Endodermal cell (in vitro differentiated cells): Measurements from ENCODE around the gene TSPO. TPM values are rescaled to one million over a fixed set of nuclear protein-coding genes. Genes with fewer than 3 reads are reported as not detected.
A peak's percentile ranks its signal among the peaks of the same experiment; 100 is the strongest.

Experiments used
- DNase-seq: peaks from one replicate; pipeline ENCODE4 v3.0.0-alpha.2; 2017
- H3K27ac ChIP-seq: 2 replicates; pipeline ENCODE4 v1.5.1; 2013; ENCODE audit warnings: mild to moderate bottlenecking, low read depth, low read length, moderate library complexity
- H3K27me3 ChIP-seq: 2 replicates; pipeline ENCODE4 v1.6.1; 2013; ENCODE audit warnings: mild to moderate bottlenecking, low read length, moderate library complexity; ENCODE audit not compliant: insufficient read depth, control insufficient read depth, poor library complexity, severe bottlenecking
- H3K36me3 ChIP-seq: 2 replicates; pipeline ENCODE4 v1.7.0; 2013; ENCODE audit warnings: mild to moderate bottlenecking, low read length, moderate library complexity; ENCODE audit not compliant: control insufficient read depth, insufficient read depth
- H3K4me1 ChIP-seq: one replicate; pipeline ENCODE4 v1.7.0; 2013; ENCODE audit warnings: low read length; ENCODE audit not compliant: control insufficient read depth, insufficient read depth
- H3K4me3 ChIP-seq: 2 replicates; pipeline ENCODE4 v1.5.1; 2013; ENCODE audit warnings: mild to moderate bottlenecking, low read length, moderate library complexity
- H3K9ac ChIP-seq: 2 replicates; pipeline ENCODE4 v1.6.1; 2013; ENCODE audit warnings: mild to moderate bottlenecking, low read length, moderate library complexity; ENCODE audit not compliant: poor library complexity, severe bottlenecking; ENCODE audit errors: extremely low read depth
- H3K9me3 ChIP-seq: 2 replicates; pipeline ENCODE4 v1.6.1; 2013; ENCODE audit warnings: mild to moderate bottlenecking, low read length, moderate library complexity; ENCODE audit not compliant: control insufficient read depth
- H3K27ac Mint-ChIP-seq: 2 replicates; pipeline ENCODE4 v1.8.0; 2020; ENCODE audit warnings: mixed read lengths
- H3K27me3 Mint-ChIP-seq: 2 replicates; pipeline ENCODE4 v1.8.0; 2021; ENCODE audit warnings: mild to moderate bottlenecking, mixed read lengths; ENCODE audit not compliant: insufficient read depth
- H3K36me3 Mint-ChIP-seq: 2 replicates; pipeline ENCODE4 v1.8.0; 2020; ENCODE audit warnings: low read depth, mixed read lengths
- H3K4me1 Mint-ChIP-seq: 2 replicates; pipeline ENCODE4 v1.8.0; 2020; ENCODE audit warnings: mixed read lengths
- H3K4me3 Mint-ChIP-seq: 2 replicates; pipeline ENCODE4 v1.8.0; 2020; ENCODE audit warnings: mild to moderate bottlenecking, moderate library complexity, mixed read lengths
- H3K9me3 Mint-ChIP-seq: 2 replicates; pipeline ENCODE4 v1.8.0; 2020; ENCODE audit warnings: mild to moderate bottlenecking, mixed read lengths
- CTCF ChIP-seq: fragments of 200-600 bp; sonication (generic); conservative IDR thresholded peaks from 2 replicates; pipeline ENCODE4 v1.5.0; 2021; ENCODE audit warnings: antibody characterized with exemption, mild to moderate bottlenecking
- WGBS, 2 experiments: methylation state at CpG; one replicate each; pipeline versions ENCODE4 v1.1.5 to v1.1.7; 2013; ENCODE audit warnings: missing lambda C conversion rate in 2 of 2, mixed read lengths in 1 of 2; ENCODE audit not compliant: insufficient coverage in 1 of 2, insufficient read length in 1 of 2; 5-methylcytosine and 5-hydroxymethylcytosine counted together
- total RNA-seq, 2 donors: library from RNA; stranded (reverse); fragmentation: NEBNext Ultra II Directional in 1 of 2; extraction: Animal tissue kit (Norgen Biotek cat#: 25700) in 1 of 2; gene quantifications; 2 replicates in 1 of 2; 3 replicates in 1 of 2; pipeline ENCODE4 v1.2.1, GENCODE V29; 2021

The TSPO gene
- total RNA-seq, 2 donors from 2014 or later: 9.6 to 12.3 TPM

- no peaks in the 10 kb centered on the region for H3K36me3 Mint-ChIP-seq
- H3K4me3 Mint-ChIP-seq: no peak overlapping the region
- peaks cover 13% of the 10 kb centered on the region for H3K27me3 Mint-ChIP-seq
- H3K9me3 Mint-ChIP-seq: no peaks in the 10 kb centered on the region
- Histone ChIP-seq H3K9ac (no peak overlapping the region), H3K27me3 (no peaks in the 10 kb centered on the region), H3K9me3 (no peaks in the 10 kb centered on the region), H3K4me3 (no peak overlapping the region), H3K4me1 (peaks cover 4% of the 10 kb centered on the region), H3K27ac (no peak overlapping the region), H3K36me3 (no peaks in the 10 kb centered on the region)
- no peak for TF ChIP-seq CTCF
- no peak overlapping the region for H3K27ac Mint-ChIP-seq
- 88 to 90% methylated on average over 17 to 27 of the region's 27 CpGs for WGBS, 2 experiments
- DNase-seq: no peak
- peaks cover 2% of the 10 kb centered on the region for H3K4me1 Mint-ChIP-seq
Observed at GRCh38 chr22:43154887-43155536, 3.7 kb downstream of the TSPO start.

GRCh38 chr22:43155789-43156188 is 4.4 kb downstream of the TSPO start:
- Mint-ChIP-seq H3K4me3 (no peak overlapping the region), H3K27ac (no peak overlapping the region), H3K9me3 (no peaks in the 10 kb centered on the region), H3K4me1 (peaks cover 2% of the 10 kb centered on the region), H3K27me3 (peaks cover 10% of the 10 kb centered on the region), H3K36me3 (no peaks in the 10 kb centered on the region)
- no peaks in the 10 kb centered on the region for H3K9me3 ChIP-seq
- no peaks in the 10 kb centered on the region for H3K36me3 ChIP-seq
- DNase-seq: no peak
- no peak overlapping the region for H3K4me3 ChIP-seq
- H3K9ac ChIP-seq: no peak overlapping the region
- H3K27me3 ChIP-seq: no peaks in the 10 kb centered on the region
- TF ChIP-seq CTCF: no peak
- WGBS, 2 experiments: 87 to 96% methylated on average over 4 to 5 of the region's 5 CpGs
- peaks cover 4% of the 10 kb centered on the region for H3K4me1 ChIP-seq
- H3K27ac ChIP-seq: no peak overlapping the region

- no peak overlapping the region for H3K9ac ChIP-seq
- no peak overlapping the region for H3K4me3 Mint-ChIP-seq
- TF ChIP-seq CTCF: no peak
Observed at GRCh38 chr22:43156413-43156812, 5.1 kb downstream of the TSPO start.

More at GRCh38 chr22:43156413-43156812, 5.1 kb downstream of the TSPO start:
- 94% methylated on average over 11 to 12 of the region's 12 CpGs for WGBS, 2 experiments
- Histone ChIP-seq H3K4me1 (peaks cover 4% of the 10 kb centered on the region), H3K27ac (no peak overlapping the region), H3K9me3 (no peaks in the 10 kb centered on the region), H3K36me3 (no peaks in the 10 kb centered on the region), H3K4me3 (no peak overlapping the region), H3K27me3 (no peaks in the 10 kb centered on the region)
- Mint-ChIP-seq H3K9me3 (no peaks in the 10 kb centered on the region), H3K36me3 (no peaks in the 10 kb centered on the region), H3K27me3 (peaks cover 6% of the 10 kb centered on the region), H3K4me1 (peaks cover 2% of the 10 kb centered on the region), H3K27ac (peak overlapping the region; percentile 35)
- DNase-seq: no peak
